ENCODE data around the gene TCEA2. TPM values are rescaled to one million over a fixed set of nuclear protein-coding genes. Genes with fewer than 3 reads are reported as not detected.
A peak's percentile ranks its signal among the peaks of the same experiment; 100 is the strongest.

TCEA2 gene
- total RNA-seq, result 77.9 to 81.3 TPM (median 81.2 TPM) in 3 replicates

GRCh38 chr20:64062596-64063388 lies at the start of gene TCEA2:
TCEA2 (plus strand) TSS chr20:64063198; CDS start chr20:64063313, 115 bp downstream.
- Mint-ChIP-seq H3K4me1 (peaks cover 26% of the 10 kb centered on the region), H3K27me3 (ENCODE audit: low read depth) (no peaks in the 10 kb centered on the region), H3K9me3 (no peaks in the 10 kb centered on the region), H3K36me3 (no peaks in the 10 kb centered on the region), H3K27ac (peak within 1 kb of the TSS; percentile 79), H3K4me3 (peak within 1 kb of the TSS; percentile 81)
- TF ChIP-seq, protein P1, sequence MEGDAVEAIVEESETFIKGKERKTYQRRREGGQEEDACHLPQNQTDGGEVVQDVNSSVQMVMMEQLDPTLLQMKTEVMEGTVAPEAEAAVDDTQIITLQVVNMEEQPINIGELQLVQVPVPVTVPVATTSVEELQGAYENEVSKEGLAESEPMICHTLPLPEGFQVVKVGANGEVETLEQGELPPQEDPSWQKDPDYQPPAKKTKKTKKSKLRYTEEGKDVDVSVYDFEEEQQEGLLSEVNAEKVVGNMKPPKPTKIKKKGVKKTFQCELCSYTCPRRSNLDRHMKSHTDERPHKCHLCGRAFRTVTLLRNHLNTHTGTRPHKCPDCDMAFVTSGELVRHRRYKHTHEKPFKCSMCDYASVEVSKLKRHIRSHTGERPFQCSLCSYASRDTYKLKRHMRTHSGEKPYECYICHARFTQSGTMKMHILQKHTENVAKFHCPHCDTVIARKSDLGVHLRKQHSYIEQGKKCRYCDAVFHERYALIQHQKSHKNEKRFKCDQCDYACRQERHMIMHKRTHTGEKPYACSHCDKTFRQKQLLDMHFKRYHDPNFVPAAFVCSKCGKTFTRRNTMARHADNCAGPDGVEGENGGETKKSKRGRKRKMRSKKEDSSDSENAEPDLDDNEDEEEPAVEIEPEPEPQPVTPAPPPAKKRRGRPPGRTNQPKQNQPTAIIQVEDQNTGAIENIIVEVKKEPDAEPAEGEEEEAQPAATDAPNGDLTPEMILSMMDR (IDR thresholded peaks at IDR 0.05; ENCODE audit: unreplicated experiment), result no peak
- DNase-seq (ENCODE audit: low spot score in 2 of 2, unreplicated experiment in 2 of 2), result peak; percentile 92 to 96

DNA sequence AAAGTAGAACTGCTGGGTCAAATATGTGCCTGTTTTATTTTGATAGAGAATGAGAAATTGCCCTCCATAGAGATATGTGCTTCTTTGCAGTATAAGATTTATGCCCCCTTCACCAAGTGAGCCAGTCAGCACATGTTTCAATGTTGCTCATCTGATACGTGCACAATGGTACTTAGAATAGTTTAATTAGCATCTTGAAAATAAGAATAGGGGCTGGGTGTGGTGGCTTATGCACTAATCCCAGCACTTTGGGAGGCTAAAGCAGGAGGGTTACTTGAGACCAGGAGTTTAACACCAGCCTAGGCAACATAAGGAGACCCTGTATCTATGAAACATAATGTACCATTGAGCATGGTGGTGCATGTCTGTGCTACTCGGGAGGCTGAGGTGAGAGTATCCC lies 47.4 kb upstream of the TCEA2 start:
- no peaks in the 10 kb centered on the region for H3K4me1 Mint-ChIP-seq
- no peak for DNase-seq (ENCODE audit: low spot score in 2 of 2, unreplicated experiment in 2 of 2)
- no peak overlapping the region for H3K4me3 Mint-ChIP-seq
- peaks cover 44% of the 10 kb centered on the region for H3K36me3 Mint-ChIP-seq
- H3K27me3 Mint-ChIP-seq (ENCODE audit: low read depth), result no peaks in the 10 kb centered on the region
- no peaks in the 10 kb centered on the region for H3K9me3 Mint-ChIP-seq
- TF ChIP-seq, protein P1 (IDR thresholded peaks at IDR 0.05; ENCODE audit: unreplicated experiment), result no peak
- no peak overlapping the region for H3K27ac Mint-ChIP-seq

- H3K4me1 Mint-ChIP-seq, result no peaks in the 10 kb centered on the region
- TF ChIP-seq, protein P1 (IDR thresholded peaks at IDR 0.05; ENCODE audit: unreplicated experiment), result no peak
- no peak overlapping the region for H3K27ac Mint-ChIP-seq
- DNase-seq (ENCODE audit: low spot score in 2 of 2, unreplicated experiment in 2 of 2), result no peak
- H3K4me3 Mint-ChIP-seq, result no peak overlapping the region
- H3K27me3 Mint-ChIP-seq (ENCODE audit: low read depth), result no peaks in the 10 kb centered on the region
- H3K36me3 Mint-ChIP-seq, result peaks cover 44% of the 10 kb centered on the region
- no peaks in the 10 kb centered on the region for H3K9me3 Mint-ChIP-seq
These were observed 41.6 kb upstream of the TCEA2 start for GRCh38 chr20:64021124-64021975.

GRCh38 chr20:64022671-64023360 lies 40.2 kb upstream of the TCEA2 start:
- TF ChIP-seq, protein P1 (IDR thresholded peaks at IDR 0.05; ENCODE audit: unreplicated experiment), result no peak
- Mint-ChIP-seq H3K4me3 (no peak overlapping the region), H3K36me3 (peaks cover 42% of the 10 kb centered on the region), H3K4me1 (no peaks in the 10 kb centered on the region), H3K27ac (no peak overlapping the region), H3K27me3 (ENCODE audit: low read depth) (no peaks in the 10 kb centered on the region), H3K9me3 (no peaks in the 10 kb centered on the region)
- DNase-seq (ENCODE audit: low spot score in 2 of 2, unreplicated experiment in 2 of 2), result no peak

DNA sequence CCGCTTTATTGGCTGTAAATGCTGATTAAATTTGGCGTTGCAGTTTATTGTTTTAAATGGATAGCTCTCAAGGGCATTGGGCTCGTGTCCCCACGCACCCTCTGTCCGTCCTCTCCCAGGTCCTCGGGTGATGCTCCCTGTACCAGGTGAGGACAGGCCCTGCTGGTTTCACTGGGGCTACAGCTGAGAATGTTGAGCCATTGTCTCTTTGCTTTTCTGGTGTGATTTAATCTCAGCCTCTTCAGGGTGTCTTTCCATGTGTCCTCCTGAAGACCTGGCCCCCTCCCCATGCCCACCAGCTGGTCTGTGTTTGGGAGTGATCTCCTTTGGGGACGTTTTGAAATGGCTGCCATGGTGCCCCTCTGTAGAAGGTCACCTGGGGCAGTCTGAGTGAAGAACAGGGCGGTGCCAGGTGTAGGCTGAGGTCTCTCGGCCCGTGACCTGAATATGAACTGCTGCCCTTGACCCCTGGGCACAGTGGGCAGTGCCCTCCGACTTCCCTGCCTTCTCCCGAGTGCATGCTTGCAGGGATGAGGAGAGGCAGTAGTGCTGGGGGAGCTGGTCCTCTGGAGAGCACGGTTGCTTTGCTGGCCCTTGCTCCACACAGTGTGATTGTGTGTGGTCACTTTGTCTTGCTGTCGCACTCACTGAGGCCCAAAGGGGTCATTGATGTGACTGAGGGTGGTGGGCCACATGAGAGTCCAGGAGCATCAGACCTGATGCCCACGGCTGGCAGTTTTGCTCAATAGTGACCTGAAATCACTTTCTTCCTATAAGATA lies 39.4 kb upstream of the TCEA2 start:
- no peaks in the 10 kb centered on the region for H3K4me1 Mint-ChIP-seq
- TF ChIP-seq, protein P1 (IDR thresholded peaks at IDR 0.05; ENCODE audit: unreplicated experiment), result no peak
- DNase-seq (ENCODE audit: low spot score in 2 of 2, unreplicated experiment in 2 of 2), result no peak
- peaks cover 41% of the 10 kb centered on the region for H3K36me3 Mint-ChIP-seq
- no peaks in the 10 kb centered on the region for H3K27me3 Mint-ChIP-seq (ENCODE audit: low read depth)
- no peaks in the 10 kb centered on the region for H3K9me3 Mint-ChIP-seq
- no peak overlapping the region for H3K27ac Mint-ChIP-seq
- no peak overlapping the region for H3K4me3 Mint-ChIP-seq
